HCT116 (cell line): ENCODE data around the gene HMCN1.

Source experiments
- CTCF ChIP-seq, 3 experiments: fragments of 200-600 bp in 1 of 3; sonication (generic) in 1 of 3; IDR thresholded peaks in 2 of 3; conservative IDR thresholded peaks in 1 of 3; 2 replicates each; pipeline ENCODE4 v1.5.1; 2012 to 2017; ENCODE audit warnings: low read depth in 2 of 3, low read length in 2 of 3, antibody characterized with exemption in 1 of 3, borderline replicate concordance in 1 of 3, control low read depth in 1 of 3, mild to moderate bottlenecking in 1 of 3, mixed read lengths in 1 of 3, mixed run types in 1 of 3, moderate library complexity in 1 of 3; ENCODE audit not compliant: insufficient read depth in 1 of 3
- EGR1 ChIP-seq: IDR thresholded peaks from 2 replicates; pipeline ENCODE4 v1.6.1; 2012; ENCODE audit warnings: low read depth
- ELF1 ChIP-seq: IDR thresholded peaks from 2 replicates; pipeline ENCODE4 v1.6.1; 2012; ENCODE audit warnings: low read depth, borderline replicate concordance
- EZH2 ChIP-seq: fragments of 200-600 bp; sonication (generic); IDR thresholded peaks from 2 replicates; pipeline ENCODE4 v1.6.1; 2017; ENCODE audit warnings: antibody characterized with exemption, mixed run types
- EZH2phosphoT487 ChIP-seq: fragments of 200-600 bp; IDR thresholded peaks from 2 replicates; pipeline ENCODE4 v1.6.1; 2018; ENCODE audit warnings: antibody characterized with exemption, borderline replicate concordance
- POLR2AphosphoS5 ChIP-seq: IDR thresholded peaks from 2 replicates; pipeline ENCODE4 v1.6.1; 2011; ENCODE audit warnings: mild to moderate bottlenecking, low read depth, low read length, moderate library complexity

GRCh38 chr1:185957441-185958363, 223.5 kb downstream of the HMCN1 start:
- TF ChIP-seq CTCF (IDR thresholded peaks at IDR 0.05 in 2 of 3, conservative IDR thresholded peaks at IDR 0.05 in 1 of 3; ENCODE audit: borderline replicate concordance in 1 of 3, insufficient read depth in 1 of 3, low read depth in 2 of 3, low read length in 2 of 3) (no peak), POLR2AphosphoS5 (no peak), EGR1 (no peak), ELF1 (no peak), EZH2 (no peak), EZH2phosphoT487 (no peak)
